ENCODE measurements around the gene FRMD4A.

GRCh38 chr10:13720699-13721098, 610.0 kb downstream of the FRMD4A start:
- TF ChIP-seq CTCF (IDR thresholded peaks at IDR 0.05; ENCODE audit: borderline replicate concordance, extremely low read depth, low read length, poor library complexity, severe bottlenecking) = no peak
- no peak for TF ChIP-seq EZH2 (IDR thresholded peaks at IDR 0.05; ENCODE audit: borderline replicate concordance, low read depth, low read length, severe bottlenecking)
